Measurements from ENCODE around the gene USE1.

DNA sequence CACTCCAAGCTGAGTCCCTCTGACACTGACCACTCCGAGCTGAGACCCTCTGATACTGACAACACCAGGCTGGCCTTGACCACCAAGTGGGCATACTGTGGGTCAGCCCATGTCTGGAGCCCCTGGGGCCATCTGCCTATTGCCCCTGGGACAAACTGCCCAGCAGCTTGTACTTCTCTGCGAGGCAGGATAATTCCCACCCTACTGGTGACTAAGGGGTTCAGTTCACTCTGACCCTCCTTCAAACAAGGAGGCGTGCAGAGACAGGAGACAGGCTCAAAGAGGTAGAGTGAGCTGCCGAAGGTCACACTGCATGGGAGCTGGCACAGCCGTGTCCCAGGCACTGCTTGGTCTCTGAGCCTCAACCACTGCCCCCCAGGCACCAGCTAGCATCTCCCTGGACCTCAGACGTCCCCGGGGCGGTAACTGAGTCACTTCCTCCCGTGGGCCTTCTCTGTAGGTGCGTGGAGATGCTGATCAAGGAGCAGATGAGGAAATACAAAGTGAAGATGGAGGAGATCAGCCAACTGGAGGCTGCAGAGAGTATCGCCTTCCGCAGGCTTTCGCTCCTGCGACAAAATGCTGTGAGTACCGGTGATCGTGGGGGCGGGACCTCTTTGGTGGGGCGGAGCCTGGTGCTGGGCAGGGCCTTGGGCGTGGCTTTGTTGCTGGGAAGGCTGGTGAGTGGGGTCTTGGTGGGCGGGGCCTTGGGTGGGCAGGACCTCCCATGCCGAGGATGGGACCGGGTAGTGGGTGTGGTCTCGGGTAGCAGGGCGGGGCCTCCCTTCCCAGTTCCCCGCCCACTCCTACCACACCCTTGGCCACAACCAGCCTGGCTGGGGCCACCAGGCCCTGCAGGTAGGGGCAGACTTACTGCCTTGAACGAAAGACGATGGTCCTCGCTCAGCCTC, 5.8 kb upstream of the USE1 start:
- TF ChIP-seq POLR2AphosphoS5 (IDR thresholded peaks at IDR 0.05; ENCODE audit: control insufficient read depth, insufficient read depth, low read depth, low read length) (no peak), ZNF146 (CRISPR knock-in tag; IDR thresholded peaks at IDR 0.05; ENCODE audit: unreplicated experiment) (no peak), LARP7 (IDR thresholded peaks at IDR 0.05) (no peak), ZNF324 (CRISPR knock-in tag; IDR thresholded peaks at IDR 0.05) (no peak), HNRNPH1 (optimal IDR thresholded peaks at IDR 0.05; ENCODE audit: low read depth, low read length) (no peak), POLR2A (conservative IDR thresholded peaks at IDR 0.05) (0 out of 2 replicates have a peak, but pooled peaks have one; percentile 31), DMBX1 (CRISPR knock-in tag; IDR thresholded peaks at IDR 0.05; ENCODE audit: borderline replicate concordance) (no peak), ZNF77 (CRISPR knock-in tag; IDR thresholded peaks at IDR 0.05) (no peak)
- TF ChIP-seq, protein P1, sequence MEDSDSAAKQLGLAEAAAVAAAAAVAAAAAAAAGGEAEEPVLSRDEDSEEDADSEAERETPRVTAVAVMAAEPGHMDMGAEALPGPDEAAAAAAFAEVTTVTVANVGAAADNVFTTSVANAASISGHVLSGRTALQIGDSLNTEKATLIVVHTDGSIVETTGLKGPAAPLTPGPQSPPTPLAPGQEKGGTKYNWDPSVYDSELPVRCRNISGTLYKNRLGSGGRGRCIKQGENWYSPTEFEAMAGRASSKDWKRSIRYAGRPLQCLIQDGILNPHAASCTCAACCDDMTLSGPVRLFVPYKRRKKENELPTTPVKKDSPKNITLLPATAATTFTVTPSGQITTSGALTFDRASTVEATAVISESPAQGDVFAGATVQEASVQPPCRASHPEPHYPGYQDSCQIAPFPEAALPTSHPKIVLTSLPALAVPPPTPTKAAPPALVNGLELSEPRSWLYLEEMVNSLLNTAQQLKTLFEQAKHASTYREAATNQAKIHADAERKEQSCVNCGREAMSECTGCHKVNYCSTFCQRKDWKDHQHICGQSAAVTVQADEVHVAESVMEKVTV (CRISPR knock-in tag; IDR thresholded peaks at IDR 0.05) = no peak
- TF ChIP-seq, protein P2, sequence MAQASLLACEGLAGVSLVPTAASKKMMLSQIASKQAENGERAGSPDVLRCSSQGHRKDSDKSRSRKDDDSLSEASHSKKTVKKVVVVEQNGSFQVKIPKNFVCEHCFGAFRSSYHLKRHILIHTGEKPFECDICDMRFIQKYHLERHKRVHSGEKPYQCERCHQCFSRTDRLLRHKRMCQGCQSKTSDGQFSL (CRISPR knock-in tag; IDR thresholded peaks at IDR 0.05) = no peak
- TF ChIP-seq, protein P2 (tag; IDR thresholded peaks at IDR 0.05) = no peak
- TF ChIP-seq, protein P3, sequence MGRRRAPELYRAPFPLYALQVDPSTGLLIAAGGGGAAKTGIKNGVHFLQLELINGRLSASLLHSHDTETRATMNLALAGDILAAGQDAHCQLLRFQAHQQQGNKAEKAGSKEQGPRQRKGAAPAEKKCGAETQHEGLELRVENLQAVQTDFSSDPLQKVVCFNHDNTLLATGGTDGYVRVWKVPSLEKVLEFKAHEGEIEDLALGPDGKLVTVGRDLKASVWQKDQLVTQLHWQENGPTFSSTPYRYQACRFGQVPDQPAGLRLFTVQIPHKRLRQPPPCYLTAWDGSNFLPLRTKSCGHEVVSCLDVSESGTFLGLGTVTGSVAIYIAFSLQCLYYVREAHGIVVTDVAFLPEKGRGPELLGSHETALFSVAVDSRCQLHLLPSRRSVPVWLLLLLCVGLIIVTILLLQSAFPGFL (CRISPR knock-in tag; IDR thresholded peaks at IDR 0.05) = no peak
- TF ChIP-seq, protein P4, sequence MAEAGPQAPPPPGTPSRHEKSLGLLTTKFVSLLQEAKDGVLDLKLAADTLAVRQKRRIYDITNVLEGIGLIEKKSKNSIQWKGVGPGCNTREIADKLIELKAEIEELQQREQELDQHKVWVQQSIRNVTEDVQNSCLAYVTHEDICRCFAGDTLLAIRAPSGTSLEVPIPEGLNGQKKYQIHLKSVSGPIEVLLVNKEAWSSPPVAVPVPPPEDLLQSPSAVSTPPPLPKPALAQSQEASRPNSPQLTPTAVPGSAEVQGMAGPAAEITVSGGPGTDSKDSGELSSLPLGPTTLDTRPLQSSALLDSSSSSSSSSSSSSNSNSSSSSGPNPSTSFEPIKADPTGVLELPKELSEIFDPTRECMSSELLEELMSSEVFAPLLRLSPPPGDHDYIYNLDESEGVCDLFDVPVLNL (CRISPR knock-in tag; IDR thresholded peaks at IDR 0.05; ENCODE audit: low read depth) = no peak
- TF ChIP-seq, protein P5, sequence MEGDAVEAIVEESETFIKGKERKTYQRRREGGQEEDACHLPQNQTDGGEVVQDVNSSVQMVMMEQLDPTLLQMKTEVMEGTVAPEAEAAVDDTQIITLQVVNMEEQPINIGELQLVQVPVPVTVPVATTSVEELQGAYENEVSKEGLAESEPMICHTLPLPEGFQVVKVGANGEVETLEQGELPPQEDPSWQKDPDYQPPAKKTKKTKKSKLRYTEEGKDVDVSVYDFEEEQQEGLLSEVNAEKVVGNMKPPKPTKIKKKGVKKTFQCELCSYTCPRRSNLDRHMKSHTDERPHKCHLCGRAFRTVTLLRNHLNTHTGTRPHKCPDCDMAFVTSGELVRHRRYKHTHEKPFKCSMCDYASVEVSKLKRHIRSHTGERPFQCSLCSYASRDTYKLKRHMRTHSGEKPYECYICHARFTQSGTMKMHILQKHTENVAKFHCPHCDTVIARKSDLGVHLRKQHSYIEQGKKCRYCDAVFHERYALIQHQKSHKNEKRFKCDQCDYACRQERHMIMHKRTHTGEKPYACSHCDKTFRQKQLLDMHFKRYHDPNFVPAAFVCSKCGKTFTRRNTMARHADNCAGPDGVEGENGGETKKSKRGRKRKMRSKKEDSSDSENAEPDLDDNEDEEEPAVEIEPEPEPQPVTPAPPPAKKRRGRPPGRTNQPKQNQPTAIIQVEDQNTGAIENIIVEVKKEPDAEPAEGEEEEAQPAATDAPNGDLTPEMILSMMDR (IDR thresholded peaks at IDR 0.05 in 2 of 3, conservative IDR thresholded peaks at IDR 0.05 in 1 of 3; ENCODE audit: insufficient read depth in 2 of 3, low read depth in 1 of 3, low read length in 3 of 3) = peak in 2 of 3 experiments; percentile 15 to 27; a peak in 2 of 6 replicates

All from K562 (cell line).